ENCODE results near the gene CD53.
"Not testable (repeated sequence)": the region's sequence is repeated elsewhere in the genome, so short reads cannot be mapped to it uniquely, and the experiment has no call there.

The CD53 gene

GRCh38 chr1:110872745-110873720 is at the start of gene CD53:
TSS of gene CD53 (plus strand) at chr1:110873148. CDS start at chr1:110891409, 18,261 bp downstream.
- DNase-seq (ENCODE audit: low spot score): peak; percentile 71

GRCh38 chr1:110824192-110824591 is 48.8 kb upstream of the CD53 start:
- DNase-seq (ENCODE audit: low spot score): no peak

- peak; percentile 74 for DNase-seq (ENCODE audit: low spot score)
Measured at GRCh38 chr1:110829955-110830553, 42.9 kb upstream of the CD53 start.

- DNase-seq (ENCODE audit: low spot score): not testable (repeated sequence)
Measured at GRCh38 chr1:110833779-110834178, 39.2 kb upstream of the CD53 start.

- no peak for DNase-seq (ENCODE audit: low spot score)
Measured at GRCh38 chr1:110846861-110847260, 26.1 kb upstream of the CD53 start.

- DNase-seq (ENCODE audit: low spot score): no peak
Measured at GRCh38 chr1:110850145-110850544, 22.8 kb upstream of the CD53 start.

GRCh38 chr1:110850627-110851026 is 22.3 kb upstream of the CD53 start:
- no peak for DNase-seq (ENCODE audit: low spot score)

- DNase-seq (ENCODE audit: low spot score): no peak
Measured at GRCh38 chr1:110853135-110853534, 19.8 kb upstream of the CD53 start.

- no peak for DNase-seq (ENCODE audit: low spot score)
Measured at GRCh38 chr1:110856410-110856809, 16.5 kb upstream of the CD53 start.

GRCh38 chr1:110857964-110858948 is 14.7 kb upstream of the CD53 start:
- DNase-seq (ENCODE audit: low spot score): no peak

GRCh38 chr1:110859062-110859461 is 13.9 kb upstream of the CD53 start:
- no peak for DNase-seq (ENCODE audit: low spot score)

GRCh38 chr1:110860174-110860573 is 12.8 kb upstream of the CD53 start:
- DNase-seq (ENCODE audit: low spot score): no peak

- DNase-seq (ENCODE audit: low spot score): not testable (repeated sequence)
Measured at GRCh38 chr1:110860620-110861019, 12.3 kb upstream of the CD53 start.

GRCh38 chr1:110861942-110862341 is 11.0 kb upstream of the CD53 start:
- DNase-seq (ENCODE audit: low spot score): not testable (repeated sequence)

- DNase-seq (ENCODE audit: low spot score): no peak
Measured at GRCh38 chr1:110864287-110864686, 8.7 kb upstream of the CD53 start.

- no peak for DNase-seq (ENCODE audit: low spot score)
Measured at GRCh38 chr1:110870721-110871388, 2.1 kb upstream of the CD53 start.

GRCh38 chr1:110872366-110872744 is 593 bp upstream of the CD53 start:
- DNase-seq (ENCODE audit: low spot score): no peak

GRCh38 chr1:110873856-110874255 is 908 bp downstream of the CD53 start:
- DNase-seq (ENCODE audit: low spot score): no peak

- peak; percentile 44 for DNase-seq (ENCODE audit: low spot score)
Measured at GRCh38 chr1:110874324-110875215, 1.6 kb downstream of the CD53 start.

GRCh38 chr1:110875216-110875731 is 2.3 kb downstream of the CD53 start:
- DNase-seq (ENCODE audit: low spot score): peak; percentile 84

Data from CD4-positive, alpha-beta T cell treated with Interleukin-15 for 4 hours (primary cell).